HCT116 (cell line): ENCODE data around the gene B3GALT2. TPM values are rescaled to one million over a fixed set of nuclear protein-coding genes. Genes with fewer than 3 reads are reported as not detected.

Source experiments
- ATAC-seq: fragments of 200-7000 bp; cut with Tn5 transposase; 2 replicates; pipeline ENCODE4 v1.9.1; 2020; ENCODE audit warnings: mild to moderate bottlenecking, moderate library complexity
- BruUV-seq: library from RNA; stranded (reverse); fragments of 400-500 nt; replicated peaks from 2 replicates; lab custom pipeline; 2021; lab: Mats Ljungman, UMichigan
- CTCF ChIA-PET: fragments of 300-600 bp; sonication (Branson Sonifier 250); formaldehyde crosslinking; loops from one replicate; lab custom pipeline; 2021; ENCODE audit warnings: antibody characterized with exemption; lab: Charles Lee
- POLR2A ChIA-PET: fragments of 300-600, 350-600 bp; sonication (Branson Sonifier 250); formaldehyde crosslinking; loops from one replicate; lab custom pipeline; 2021; ENCODE audit warnings: antibody characterized with exemption; lab: Charles Lee
- RAD21 ChIA-PET, 2 experiments: fragments of 300-600 bp; sonication (Branson Sonifier 250); formaldehyde crosslinking; loops; one replicate each; lab custom pipeline; 2023; ENCODE audit warnings: low total read pairs in 2 of 2; ENCODE audit not compliant: uncharacterized antibody in 2 of 2, unreplicated experiment in 2 of 2, low non-redundant PET in 1 of 2; lab: Charles Lee
- DNase-seq: peaks from one replicate; pipeline ENCODE4 v3.0.0-alpha.2; 2010; ENCODE audit warnings: low read depth, low spot score
- H2AFZ ChIP-seq: fragments of 200-600 bp; shearing (Covaris generic), sonication (generic); 2 replicates; pipeline ENCODE4 v1.6.1; 2017; ENCODE audit warnings: low read depth, mixed run types, mixed read lengths, antibody characterized with exemption, low read length; ENCODE audit not compliant: poor library complexity, severe bottlenecking
- H3K27ac ChIP-seq: 2 replicates; pipeline ENCODE4 v1.5.1; 2012; ENCODE audit warnings: low read depth, low read length
- H3K27me3 ChIP-seq: fragments of 200-600 bp; sonication (generic); 2 replicates; pipeline ENCODE4 v1.6.1; 2016; ENCODE audit warnings: mixed run types, low read length, mixed read lengths; ENCODE audit not compliant: insufficient read depth
- H3K36me3 ChIP-seq, 2 experiments: fragments of 200-500 bp in 1 of 2; fragments of 200-600 bp in 1 of 2; sonication (Bioruptor generic) in 1 of 2; sonication (generic) in 1 of 2; 2 replicates each; pipeline versions ENCODE4 v1.5.1 to v1.6.1; 2014 to 2016; ENCODE audit warnings: low read length in 2 of 2, inconsistent platforms in 1 of 2, mixed read lengths in 1 of 2, mixed run types in 1 of 2; ENCODE audit not compliant: insufficient read depth in 2 of 2, control insufficient read depth in 1 of 2
- H3K4me1 ChIP-seq, 2 experiments: fragments of 200-600 bp in 1 of 2; sonication (generic) in 1 of 2; 2 replicates each; pipeline versions ENCODE4 v1.5.1 to v1.6.1; 2012 to 2017; ENCODE audit warnings: low read length in 2 of 2, inconsistent platforms in 1 of 2, mild to moderate bottlenecking in 1 of 2, mixed read lengths in 1 of 2, mixed run types in 1 of 2, moderate library complexity in 1 of 2; ENCODE audit not compliant: insufficient read depth in 2 of 2, control insufficient read depth in 1 of 2
- H3K4me2 ChIP-seq: fragments of 200-600 bp; sonication (generic); 2 replicates; pipeline ENCODE4 v1.6.1; 2017; ENCODE audit warnings: mixed run types, low read length, mixed read lengths
- H3K4me3 ChIP-seq, 2 experiments: fragments of 200-600 bp in 1 of 2; sonication (generic) in 1 of 2; replicated peaks in 1 of 2; 2 replicates each; pipeline ENCODE4 v1.5.1; 2011 to 2016; ENCODE audit warnings: low read length in 2 of 2, control low read depth in 1 of 2, low read depth in 1 of 2, mild to moderate bottlenecking in 1 of 2, mixed read lengths in 1 of 2, mixed run types in 1 of 2
- H3K79me2 ChIP-seq: fragments of 200-600 bp; sonication (generic); 2 replicates; pipeline ENCODE4 v1.6.1; 2017; ENCODE audit warnings: mild to moderate bottlenecking, mixed run types, low read length, moderate library complexity, mixed read lengths; ENCODE audit not compliant: insufficient read depth
- H3K9ac ChIP-seq: fragments of 200-600 bp; sonication (generic); 2 replicates; pipeline ENCODE4 v1.6.1; 2016; ENCODE audit warnings: low read length, mixed read lengths
- H3K9me2 ChIP-seq: fragments of 200-600 bp; sonication (generic), shearing (Covaris generic); 2 replicates; pipeline ENCODE4 v1.6.1; 2017; ENCODE audit warnings: mixed run types, mild to moderate bottlenecking, moderate library complexity; ENCODE audit not compliant: insufficient read depth
- H3K9me3 ChIP-seq, 2 experiments: fragments of 200-500 bp in 1 of 2; fragments of 200-600 bp in 1 of 2; sonication (Bioruptor generic) in 1 of 2; sonication (generic) in 1 of 2; 2 replicates each; pipeline ENCODE4 v1.6.1; 2014 to 2017; ENCODE audit warnings: low read length in 2 of 2, mixed read lengths in 2 of 2, inconsistent platforms in 1 of 2, low read depth in 1 of 2, mild to moderate bottlenecking in 1 of 2, mixed run types in 1 of 2, moderate library complexity in 1 of 2; ENCODE audit not compliant: control insufficient read depth in 1 of 2, insufficient read depth in 1 of 2
- H4K20me1 ChIP-seq: fragments of 200-600 bp; sonication (generic), shearing (Covaris generic); 2 replicates; pipeline ENCODE4 v1.6.1; 2017; ENCODE audit warnings: mixed run types, mild to moderate bottlenecking, moderate library complexity; ENCODE audit not compliant: insufficient read depth
- ATF3 ChIP-seq: IDR thresholded peaks from 2 replicates; pipeline ENCODE4 v1.6.1; 2012
- CEBPB ChIP-seq: IDR thresholded peaks from 2 replicates; pipeline ENCODE4 v1.6.1; 2012; ENCODE audit warnings: low read depth
- ELF1 ChIP-seq: IDR thresholded peaks from 2 replicates; pipeline ENCODE4 v1.6.1; 2012; ENCODE audit warnings: low read depth, borderline replicate concordance
- EZH2 ChIP-seq: fragments of 200-600 bp; sonication (generic); IDR thresholded peaks from 2 replicates; pipeline ENCODE4 v1.6.1; 2017; ENCODE audit warnings: antibody characterized with exemption, mixed run types
- EZH2phosphoT487 ChIP-seq: fragments of 200-600 bp; IDR thresholded peaks from 2 replicates; pipeline ENCODE4 v1.6.1; 2018; ENCODE audit warnings: antibody characterized with exemption, borderline replicate concordance
- SRF ChIP-seq: IDR thresholded peaks from 2 replicates; pipeline ENCODE4 v1.6.1; 2012; ENCODE audit warnings: low read depth
- intact Hi-C: fragments of 100-400 bp; cut with micrococcal nuclease; formaldehyde crosslinking; loops from 2 replicates; pipeline ENCODE4 v1.10.0; 2022
- total RNA-seq: library from RNA; stranded (reverse); gene quantifications from one replicate; pipeline ENCODE4 v1.2.1, GENCODE V29; 2021; ENCODE audit not compliant: unreplicated experiment
- TF ChIP-seq, protein P1 (sequence below), 3 experiments: fragments of 200-600 bp in 1 of 3; sonication (generic) in 1 of 3; IDR thresholded peaks in 2 of 3; conservative IDR thresholded peaks in 1 of 3; 2 replicates each; pipeline ENCODE4 v1.5.1; 2012 to 2017; ENCODE audit warnings: low read depth in 2 of 3, low read length in 2 of 3, antibody characterized with exemption in 1 of 3, borderline replicate concordance in 1 of 3, control low read depth in 1 of 3, mild to moderate bottlenecking in 1 of 3, mixed read lengths in 1 of 3, mixed run types in 1 of 3, moderate library complexity in 1 of 3; ENCODE audit not compliant: insufficient read depth in 1 of 3
- TF ChIP-seq, protein P2 (sequence below): IDR thresholded peaks from 2 replicates; pipeline ENCODE4 v1.6.1; 2012; ENCODE audit warnings: low read depth

B3GALT2 gene
- total RNA-seq, 1 experiment from 2014 or later, result 0.15 TPM

DNA sequence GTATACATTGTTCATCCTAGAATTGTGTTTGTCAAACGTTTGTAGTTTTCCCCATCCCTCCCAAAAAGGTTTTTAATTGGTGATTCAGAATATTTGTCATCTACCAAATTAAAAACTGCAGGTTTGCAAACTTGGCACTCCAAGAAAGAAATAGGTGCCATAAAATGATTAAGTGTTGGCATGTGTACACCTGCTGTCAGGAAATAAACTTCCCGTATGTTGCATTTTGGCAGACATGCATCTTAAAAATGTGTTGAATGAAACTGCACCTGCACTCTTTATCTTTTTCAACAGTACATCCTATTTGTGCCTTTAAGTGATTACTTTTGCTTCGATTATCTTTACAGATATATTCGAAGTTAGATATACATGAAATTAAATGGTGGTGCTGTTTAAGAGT is 7.3 kb downstream of the B3GALT2 start (continued):
- TF ChIP-seq, protein P1, sequence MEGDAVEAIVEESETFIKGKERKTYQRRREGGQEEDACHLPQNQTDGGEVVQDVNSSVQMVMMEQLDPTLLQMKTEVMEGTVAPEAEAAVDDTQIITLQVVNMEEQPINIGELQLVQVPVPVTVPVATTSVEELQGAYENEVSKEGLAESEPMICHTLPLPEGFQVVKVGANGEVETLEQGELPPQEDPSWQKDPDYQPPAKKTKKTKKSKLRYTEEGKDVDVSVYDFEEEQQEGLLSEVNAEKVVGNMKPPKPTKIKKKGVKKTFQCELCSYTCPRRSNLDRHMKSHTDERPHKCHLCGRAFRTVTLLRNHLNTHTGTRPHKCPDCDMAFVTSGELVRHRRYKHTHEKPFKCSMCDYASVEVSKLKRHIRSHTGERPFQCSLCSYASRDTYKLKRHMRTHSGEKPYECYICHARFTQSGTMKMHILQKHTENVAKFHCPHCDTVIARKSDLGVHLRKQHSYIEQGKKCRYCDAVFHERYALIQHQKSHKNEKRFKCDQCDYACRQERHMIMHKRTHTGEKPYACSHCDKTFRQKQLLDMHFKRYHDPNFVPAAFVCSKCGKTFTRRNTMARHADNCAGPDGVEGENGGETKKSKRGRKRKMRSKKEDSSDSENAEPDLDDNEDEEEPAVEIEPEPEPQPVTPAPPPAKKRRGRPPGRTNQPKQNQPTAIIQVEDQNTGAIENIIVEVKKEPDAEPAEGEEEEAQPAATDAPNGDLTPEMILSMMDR (IDR thresholded peaks at IDR 0.05 in 2 of 3, conservative IDR thresholded peaks at IDR 0.05 in 1 of 3; ENCODE audit: borderline replicate concordance in 1 of 3, insufficient read depth in 1 of 3, low read depth in 2 of 3, low read length in 2 of 3), result no peak
- TF ChIP-seq ATF3, result no peak
- TF ChIP-seq ELF1, result no peak
- TF ChIP-seq, all 23 proteins: peak for 0

GRCh38 chr1:193176788-193177187 is 9.6 kb downstream of the B3GALT2 start:
- H3K36me3 ChIP-seq, result no peaks in the 10 kb centered on the region
- no peaks in the 10 kb centered on the region for H3K9me2 ChIP-seq
- ChIA-PET RAD21 (no interaction called here), POLR2A (no interaction called here), CTCF (interaction anchor here (1.3 kb wide), 1 partner anchor 12 kb away, joined by 3 read pairs; no protein-coding TSS in a partner anchor)
- H3K27ac ChIP-seq, result no peak overlapping the region
- DNase-seq (no peak), ATAC-seq (no peak)
- no peaks in the 10 kb centered on the region for H3K9me3 ChIP-seq
- H3K4me1 ChIP-seq, result no peaks in the 10 kb centered on the region
- H3K4me3 ChIP-seq, result no peak overlapping the region
- BruUV-seq, result no TSS peak
- TF ChIP-seq, protein P2, sequence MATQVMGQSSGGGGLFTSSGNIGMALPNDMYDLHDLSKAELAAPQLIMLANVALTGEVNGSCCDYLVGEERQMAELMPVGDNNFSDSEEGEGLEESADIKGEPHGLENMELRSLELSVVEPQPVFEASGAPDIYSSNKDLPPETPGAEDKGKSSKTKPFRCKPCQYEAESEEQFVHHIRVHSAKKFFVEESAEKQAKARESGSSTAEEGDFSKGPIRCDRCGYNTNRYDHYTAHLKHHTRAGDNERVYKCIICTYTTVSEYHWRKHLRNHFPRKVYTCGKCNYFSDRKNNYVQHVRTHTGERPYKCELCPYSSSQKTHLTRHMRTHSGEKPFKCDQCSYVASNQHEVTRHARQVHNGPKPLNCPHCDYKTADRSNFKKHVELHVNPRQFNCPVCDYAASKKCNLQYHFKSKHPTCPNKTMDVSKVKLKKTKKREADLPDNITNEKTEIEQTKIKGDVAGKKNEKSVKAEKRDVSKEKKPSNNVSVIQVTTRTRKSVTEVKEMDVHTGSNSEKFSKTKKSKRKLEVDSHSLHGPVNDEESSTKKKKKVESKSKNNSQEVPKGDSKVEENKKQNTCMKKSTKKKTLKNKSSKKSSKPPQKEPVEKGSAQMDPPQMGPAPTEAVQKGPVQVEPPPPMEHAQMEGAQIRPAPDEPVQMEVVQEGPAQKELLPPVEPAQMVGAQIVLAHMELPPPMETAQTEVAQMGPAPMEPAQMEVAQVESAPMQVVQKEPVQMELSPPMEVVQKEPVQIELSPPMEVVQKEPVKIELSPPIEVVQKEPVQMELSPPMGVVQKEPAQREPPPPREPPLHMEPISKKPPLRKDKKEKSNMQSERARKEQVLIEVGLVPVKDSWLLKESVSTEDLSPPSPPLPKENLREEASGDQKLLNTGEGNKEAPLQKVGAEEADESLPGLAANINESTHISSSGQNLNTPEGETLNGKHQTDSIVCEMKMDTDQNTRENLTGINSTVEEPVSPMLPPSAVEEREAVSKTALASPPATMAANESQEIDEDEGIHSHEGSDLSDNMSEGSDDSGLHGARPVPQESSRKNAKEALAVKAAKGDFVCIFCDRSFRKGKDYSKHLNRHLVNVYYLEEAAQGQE, result no peak
- TF ChIP-seq EZH2 (no peak), CEBPB (no peak), SRF (no peak), EZH2phosphoT487 (no peak)
- intact Hi-C loops, result no loop called here
- no peak overlapping the region for H2AFZ ChIP-seq
- H4K20me1 ChIP-seq, result peaks cover 26% of the 10 kb centered on the region
- H3K9ac ChIP-seq, result no peak overlapping the region
- H3K4me2 ChIP-seq, result no peak overlapping the region
- no peaks in the 10 kb centered on the region for H3K27me3 ChIP-seq
- H3K79me2 ChIP-seq, result peaks cover 55% of the 10 kb centered on the region
